HG03039 (cell line): ENCODE results near the gene PMM1.
"Not testable (repeated sequence)": the region's sequence is repeated elsewhere in the genome, so short reads cannot be mapped to it uniquely, and the experiment has no call there.

Experiments
- ATAC-seq: cut with Tn5 transposase; IDR thresholded peaks from one replicate; pipeline ENCODE4 v1.9.1; 2021; ENCODE audit warnings: mild to moderate bottlenecking, moderate library complexity; ENCODE audit not compliant: unreplicated experiment

Gene PMM1

DNA sequence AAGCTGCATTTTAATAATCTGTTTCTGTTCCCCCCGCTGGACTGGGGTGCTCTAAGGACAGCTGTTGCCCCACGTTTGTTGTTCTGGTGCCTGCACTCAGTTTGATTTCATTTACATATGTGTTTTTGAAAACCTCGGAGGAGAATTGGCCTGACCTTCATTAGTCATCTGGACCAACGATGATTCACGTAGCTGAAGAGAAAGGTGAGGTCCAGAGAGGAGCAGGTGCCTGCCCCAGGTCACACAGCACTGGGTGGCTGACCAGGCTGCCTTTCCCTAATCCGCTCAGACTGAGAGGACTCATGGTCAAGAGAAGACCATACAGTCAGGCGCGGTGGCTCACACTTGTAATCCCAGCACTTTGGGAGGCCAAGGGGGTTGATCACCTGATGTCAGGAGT, 25.1 kb downstream of the PMM1 start:
- no peak for ATAC-seq

DNA sequence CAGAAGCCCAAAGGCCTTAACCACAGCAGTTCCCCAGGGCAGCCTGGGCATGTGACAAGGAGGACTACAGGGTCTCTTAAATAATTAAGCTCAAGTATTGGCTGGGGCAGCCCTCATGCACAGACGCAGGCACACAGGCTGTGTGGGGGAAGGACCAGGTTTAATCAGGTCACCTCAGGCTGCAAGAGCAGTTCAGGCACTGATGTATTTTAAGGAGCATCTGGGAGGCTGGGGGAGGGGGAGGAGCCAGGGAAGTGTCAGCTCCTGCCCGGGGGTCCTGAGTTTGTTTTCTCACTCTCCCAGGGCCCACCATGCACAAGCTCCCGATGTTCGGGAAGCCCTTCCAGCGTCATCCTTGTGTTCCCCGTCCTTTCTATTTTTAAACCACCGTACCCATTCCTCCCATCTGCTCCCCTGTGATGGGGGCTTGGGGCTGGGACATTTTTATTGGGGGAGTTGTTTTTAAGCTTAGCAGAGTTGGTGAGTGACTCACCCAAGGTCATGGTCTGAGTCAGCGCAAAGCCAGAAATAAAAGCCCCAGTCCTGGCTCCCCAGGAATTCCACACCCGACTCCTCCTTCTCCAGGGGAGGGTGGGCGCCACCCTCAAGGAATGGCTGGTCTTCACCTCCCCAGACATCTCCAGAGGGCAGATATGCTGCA, 26.5 kb downstream of the PMM1 start:
- no peak for ATAC-seq

DNA sequence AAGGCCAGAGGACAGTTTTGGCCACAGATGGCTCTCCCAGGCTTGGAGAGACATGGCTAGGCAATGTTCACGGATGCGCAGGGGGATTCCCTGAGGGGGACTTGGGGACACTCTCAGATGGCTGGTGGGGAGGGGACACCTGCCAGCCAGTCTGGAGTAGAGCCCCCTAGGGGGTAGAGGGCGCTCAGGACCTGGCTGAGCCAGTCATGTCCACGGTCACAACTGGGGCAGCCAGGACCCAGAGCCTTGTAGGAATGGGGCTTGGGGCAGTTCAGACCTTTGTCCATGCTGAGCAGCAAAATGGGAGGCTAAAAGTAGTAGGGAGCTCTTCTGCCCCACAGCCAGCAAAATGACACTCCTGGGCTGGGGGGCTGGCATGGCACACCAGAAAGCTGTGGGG, 27.2 kb downstream of the PMM1 start:
- no peak for ATAC-seq

DNA sequence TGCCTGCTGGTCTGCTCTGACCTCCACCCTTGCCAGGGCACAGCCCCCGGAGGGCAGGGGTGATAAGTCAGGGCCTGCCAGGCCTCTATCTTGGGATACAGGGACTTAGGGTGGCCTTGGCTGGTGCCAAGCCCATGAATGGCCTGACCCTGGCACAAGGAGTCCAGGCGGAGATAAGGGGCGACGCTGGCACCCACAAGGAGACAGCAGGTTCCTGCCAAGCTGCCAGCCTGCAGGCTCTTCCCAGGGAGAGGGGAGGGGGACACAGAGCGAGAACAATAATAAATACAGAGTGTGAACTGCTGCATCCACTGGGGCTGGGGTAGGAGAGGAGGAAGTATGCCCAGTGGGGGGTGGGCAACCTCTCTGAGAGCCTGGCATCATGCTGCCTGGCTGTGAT, 27.9 kb downstream of the PMM1 start:
- no peak for ATAC-seq

DNA sequence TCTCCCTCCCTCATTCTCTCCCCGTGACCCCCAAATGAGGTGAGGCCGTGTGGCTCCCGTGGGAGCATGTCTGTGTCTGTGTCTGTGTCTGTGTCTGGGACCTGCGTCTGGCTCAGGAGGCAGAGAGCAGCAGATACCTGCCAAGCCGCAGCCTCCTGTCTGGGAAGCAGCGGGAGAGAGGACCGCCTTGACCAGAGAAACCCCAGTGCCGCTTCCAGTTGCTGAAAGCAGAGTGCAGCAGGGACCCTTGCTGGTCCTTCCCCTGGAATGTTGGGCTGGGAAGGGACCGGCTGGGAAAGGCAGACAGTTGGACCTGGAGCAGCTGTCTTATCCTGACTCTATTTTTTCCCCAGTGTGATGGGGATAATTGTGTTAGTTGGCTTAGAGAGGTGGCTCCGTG, 28.3 kb downstream of the PMM1 start:
- no peak for ATAC-seq

DNA sequence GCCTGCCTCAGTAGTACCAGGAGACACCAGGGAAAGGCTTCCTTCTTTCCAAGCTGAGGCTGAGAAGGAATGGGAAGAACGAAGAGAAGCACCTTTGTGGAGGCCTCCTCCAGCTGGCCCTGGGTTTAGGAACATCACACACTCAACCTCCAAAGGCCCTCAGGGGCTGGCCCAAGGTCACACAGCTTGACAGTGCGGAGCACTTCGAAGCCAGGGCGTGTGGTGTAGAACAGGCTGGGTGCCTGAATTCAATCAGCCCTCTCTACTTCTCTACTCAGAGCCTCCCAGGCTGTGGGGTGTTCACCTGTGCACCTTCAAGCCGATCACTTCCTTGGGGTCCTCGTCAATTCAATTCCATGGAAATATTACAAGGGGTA, 29.6 kb downstream of the PMM1 start:
- no peak for ATAC-seq

DNA sequence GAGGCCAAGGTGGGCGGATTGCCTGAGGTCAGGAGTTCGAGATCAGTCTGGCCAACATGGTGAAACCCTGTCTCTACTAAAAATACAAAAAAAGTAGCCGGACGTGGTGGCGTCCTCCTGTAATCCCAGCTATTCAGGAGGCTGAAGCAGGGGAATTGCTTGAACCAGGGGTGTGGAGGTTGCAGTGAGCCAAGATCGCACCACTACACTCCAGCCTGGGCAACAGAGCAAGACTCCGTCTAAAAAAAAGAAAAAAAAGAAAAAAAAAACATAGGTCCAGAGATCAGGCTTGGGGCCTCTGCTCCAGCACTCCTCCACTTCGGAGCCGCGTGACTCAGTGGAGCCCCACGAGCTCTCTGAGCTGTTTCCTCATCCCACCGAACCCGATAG, 31.4 kb downstream of the PMM1 start:
- not testable (repeated sequence) for ATAC-seq

DNA sequence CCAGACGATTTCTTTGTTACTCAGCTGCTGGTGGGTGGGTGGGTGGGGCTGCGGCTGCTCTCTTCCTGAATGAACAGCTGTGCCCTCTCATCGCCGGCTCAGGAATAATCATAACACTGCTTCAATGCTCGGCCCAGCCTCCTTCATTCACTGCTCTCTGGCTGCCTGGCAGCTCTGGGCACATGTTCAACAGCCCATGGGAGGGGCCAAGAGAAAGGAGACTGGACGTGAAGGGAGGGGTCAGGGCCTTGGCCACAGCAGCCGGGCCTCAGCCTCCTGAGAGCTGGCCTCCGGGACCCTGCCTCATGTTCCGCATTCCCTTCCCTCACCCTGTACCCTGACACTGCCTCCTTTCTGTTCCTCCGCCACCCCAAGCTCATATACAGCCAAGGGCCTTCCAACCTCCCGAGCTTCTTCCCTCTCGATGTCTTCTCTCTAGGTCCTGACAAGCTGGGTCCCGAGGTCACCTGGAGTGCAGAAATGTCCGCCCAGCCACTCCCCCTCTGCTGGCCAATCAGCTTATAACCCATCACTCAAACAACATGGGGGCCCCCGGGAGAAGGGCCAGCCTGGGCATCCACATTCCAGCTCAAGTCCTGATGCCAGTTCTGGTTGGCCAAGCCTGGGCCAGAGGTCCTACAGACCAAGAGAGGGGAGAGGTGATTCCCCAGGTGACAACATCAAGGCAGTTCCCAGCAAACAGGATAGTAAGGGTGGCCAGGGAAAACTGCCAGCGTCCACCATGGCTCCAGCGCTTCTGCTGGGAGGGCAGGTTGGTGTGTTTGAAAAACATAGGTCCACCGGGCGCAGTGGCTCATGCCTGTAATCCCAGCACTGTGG, 32.0 kb downstream of the PMM1 start:
- no peak for ATAC-seq

DNA sequence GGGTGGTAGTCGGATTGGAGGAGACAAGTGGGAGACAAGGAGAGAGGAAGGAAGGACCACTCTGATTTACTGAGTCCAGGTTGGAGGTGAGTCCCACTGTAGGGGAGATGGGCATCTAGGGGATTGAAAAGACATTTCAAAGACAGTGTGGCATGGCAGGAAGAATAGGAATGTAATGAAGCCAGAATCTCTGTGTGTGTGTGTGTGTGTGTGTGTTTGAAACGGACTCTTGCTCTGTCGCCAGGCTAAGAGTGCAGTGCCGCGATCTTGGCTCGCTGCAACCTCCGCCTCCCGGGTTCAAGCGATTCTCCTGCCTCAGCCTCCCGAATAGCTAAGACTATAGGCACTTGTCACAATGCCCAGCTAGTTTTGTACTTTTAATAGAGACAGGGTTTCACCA, 33.1 kb downstream of the PMM1 start:
- ATAC-seq: no peak

DNA sequence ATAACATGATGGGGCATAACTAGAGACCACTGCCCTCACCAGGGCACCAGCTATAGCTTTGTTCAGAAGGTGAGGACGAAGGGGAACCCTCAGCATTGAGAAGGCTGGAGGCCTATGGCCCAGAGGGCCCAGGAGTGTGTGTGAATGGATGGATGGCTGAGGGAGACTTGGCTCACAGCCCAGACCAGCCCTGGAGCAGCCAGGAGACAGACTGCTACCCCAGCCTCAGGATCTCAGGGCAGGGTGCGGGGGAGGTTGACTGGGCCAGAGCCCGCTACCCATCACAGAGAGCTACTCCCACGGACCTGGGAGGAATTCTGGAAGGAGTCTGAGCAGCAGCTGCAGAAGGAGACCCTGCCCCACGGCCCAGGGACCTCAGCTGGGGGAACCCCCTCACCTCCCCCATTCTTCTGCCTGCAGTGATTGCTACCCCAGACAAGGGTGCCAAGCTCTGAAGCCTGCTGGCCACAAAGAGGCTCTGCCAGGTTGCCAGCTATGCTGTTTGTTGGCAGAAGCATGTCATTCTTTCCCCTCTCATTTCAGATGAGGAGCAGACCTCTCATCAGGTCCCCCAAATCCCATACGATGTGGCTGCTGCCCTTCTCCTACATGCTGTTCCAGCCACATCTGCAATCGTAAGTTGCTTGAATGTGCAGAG, 34.2 kb downstream of the PMM1 start:
- no peak for ATAC-seq

DNA sequence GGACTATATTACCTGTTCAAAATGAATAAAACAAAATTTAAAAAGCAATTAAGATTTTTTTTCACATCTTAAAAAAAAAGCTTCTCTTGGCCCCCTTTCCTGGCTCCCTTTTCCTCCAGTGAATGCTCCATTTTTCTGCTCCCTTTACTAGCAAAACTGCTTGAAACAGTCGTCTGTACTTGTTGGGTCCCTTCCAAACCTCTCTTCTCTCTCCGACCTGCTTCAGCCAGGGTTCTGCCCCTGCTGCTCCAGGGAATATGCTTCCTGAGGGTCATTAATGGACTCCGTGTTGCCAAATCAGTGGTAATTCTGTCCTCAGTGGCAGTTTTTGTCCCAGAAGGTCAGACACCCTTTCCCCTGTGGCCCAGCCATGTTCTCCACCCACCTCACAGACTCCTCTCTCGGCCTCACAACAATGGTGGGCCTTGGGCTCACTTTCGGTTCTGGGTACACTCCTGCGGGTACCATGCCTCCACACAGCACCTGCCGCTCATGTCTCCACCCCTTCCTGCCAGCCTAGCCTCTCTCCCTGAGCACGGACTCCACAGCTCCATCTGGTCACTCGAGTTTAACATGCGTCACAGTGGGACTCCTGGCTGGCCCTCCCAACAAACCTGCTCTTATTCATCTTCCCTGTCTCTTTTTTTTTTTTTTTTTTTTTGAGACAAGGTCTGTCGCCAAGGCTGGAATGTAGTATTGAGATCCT, 37.6 kb downstream of the PMM1 start:
- no peak for ATAC-seq

DNA sequence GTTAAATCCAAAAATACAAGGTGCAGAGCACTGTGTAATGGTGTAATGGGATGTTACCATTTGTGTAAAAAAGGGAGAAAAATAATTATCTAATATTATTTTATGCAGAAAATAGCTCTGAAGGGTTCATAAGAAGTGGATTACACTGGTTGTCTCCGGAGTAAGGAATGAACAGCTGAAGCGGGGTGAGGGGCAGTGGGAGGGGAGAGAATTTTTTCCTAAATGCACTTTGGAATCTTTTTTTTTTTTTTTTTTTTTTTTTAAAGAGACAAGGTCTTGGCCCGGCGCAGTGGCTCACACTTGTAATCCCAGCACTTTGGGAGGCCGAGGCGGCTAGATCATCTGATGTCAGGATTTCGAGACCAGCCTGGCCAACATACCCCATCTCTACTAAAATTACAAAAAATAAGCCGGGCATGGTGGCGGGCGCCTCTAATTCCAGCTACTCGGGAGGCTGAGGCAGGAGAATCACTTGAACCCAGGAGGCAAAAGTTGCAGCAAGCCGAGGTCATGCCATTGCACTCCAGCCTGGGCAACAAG, 38.6 kb downstream of the PMM1 start:
- ATAC-seq: no peak

DNA sequence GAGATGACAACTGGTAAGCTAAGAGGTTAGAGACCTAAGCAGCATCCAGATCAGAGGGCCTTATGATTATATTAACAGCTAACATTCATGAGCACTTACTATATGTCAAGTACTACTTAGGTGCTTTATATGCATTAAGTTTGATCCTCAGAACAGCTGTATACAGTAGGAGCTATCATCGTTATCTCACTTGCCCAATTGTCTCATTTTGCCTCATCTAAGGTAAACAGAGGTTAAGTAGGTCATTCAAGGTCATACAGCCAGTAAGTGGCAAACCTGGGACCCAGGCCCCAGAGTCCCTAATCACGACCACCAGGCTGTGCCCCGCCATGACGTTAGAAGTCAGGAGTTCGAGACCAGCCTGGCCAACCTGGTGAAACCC, 40.8 kb downstream of the PMM1 start:
- no peak for ATAC-seq

DNA sequence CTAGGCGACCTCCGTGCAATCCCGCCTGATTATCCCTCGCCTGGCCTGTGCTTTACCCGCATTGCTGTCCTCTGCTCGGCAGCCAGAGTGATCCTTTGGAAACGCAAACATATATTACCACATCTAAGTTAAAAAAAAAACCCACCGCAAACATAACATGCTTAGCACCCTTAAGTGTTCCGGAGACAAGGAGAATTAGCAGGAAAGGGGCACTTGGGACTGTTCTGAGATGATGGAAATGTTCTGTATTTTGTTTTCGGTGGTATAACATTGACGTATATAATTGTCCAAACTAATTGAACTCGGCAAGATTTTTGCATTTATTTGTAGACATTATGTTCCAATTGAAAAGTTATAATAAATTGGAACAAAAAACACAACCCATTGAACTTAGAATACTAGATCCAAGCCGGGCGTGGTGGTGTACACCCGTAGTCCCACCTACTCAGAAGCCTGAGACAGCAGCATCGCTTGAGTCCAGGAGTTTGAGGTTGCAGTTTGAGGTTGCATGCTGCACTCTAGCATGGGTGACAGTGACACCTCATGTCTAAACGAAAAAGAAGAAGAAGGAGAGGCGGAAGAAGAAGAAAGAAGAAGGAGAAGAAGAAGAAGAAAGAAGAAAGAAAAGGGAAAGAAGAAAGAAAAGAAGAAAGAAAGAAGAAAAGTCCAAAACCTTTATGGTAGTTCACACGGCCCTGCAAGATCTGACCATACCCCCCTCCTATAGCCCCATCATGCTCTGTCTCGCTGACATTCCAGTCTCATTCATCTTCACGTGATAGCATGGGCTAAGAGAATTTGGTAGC, 44.8 kb downstream of the PMM1 start:
- ATAC-seq: no peak

DNA sequence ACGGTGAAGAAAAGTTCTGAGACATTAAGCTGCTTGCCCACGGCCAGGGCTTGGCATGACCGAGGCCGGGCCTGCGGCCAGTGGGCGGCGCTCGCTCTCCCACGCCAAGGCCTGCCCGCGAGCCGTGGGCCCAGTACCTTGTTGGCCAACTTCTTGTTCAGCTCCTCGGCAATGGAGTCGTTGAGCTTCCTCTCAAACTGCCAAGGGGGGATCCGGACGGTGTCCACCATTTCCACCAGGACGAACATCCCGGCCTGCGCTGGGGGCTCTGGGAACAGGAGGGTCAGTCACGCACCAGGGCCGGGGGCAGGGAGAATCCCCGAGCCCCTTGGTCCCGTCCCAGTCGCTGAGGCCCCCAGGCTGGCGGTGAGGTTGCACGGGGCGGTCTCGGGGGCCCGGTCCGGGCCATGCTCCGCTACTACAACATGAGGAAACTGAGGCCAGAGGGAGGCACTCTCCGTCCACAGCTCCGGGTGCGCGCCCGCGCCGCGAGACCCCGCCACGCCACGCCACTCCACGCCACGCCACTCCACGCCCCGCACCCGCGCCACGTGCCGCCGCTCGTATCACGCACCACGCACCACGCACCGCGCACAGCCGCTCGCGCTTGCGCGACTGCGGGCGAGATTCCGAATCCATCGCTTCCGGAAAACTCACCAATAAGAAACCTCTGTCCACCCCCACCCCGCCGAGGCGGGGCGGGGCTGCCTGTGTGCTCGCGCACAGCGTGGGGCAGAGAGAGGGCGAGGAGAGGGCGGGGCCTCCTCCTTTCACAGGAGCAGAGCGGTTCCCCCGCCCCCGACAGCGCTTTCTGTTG, 45.6 kb downstream of the PMM1 start, which contains the start of gene POLR3H:
TSS of gene POLR3H (minus strand) at position 617 of the 817 bp plus-strand sequence. CDS start at position 248, 369 bp downstream.
- ATAC-seq: peak; percentile 80

DNA sequence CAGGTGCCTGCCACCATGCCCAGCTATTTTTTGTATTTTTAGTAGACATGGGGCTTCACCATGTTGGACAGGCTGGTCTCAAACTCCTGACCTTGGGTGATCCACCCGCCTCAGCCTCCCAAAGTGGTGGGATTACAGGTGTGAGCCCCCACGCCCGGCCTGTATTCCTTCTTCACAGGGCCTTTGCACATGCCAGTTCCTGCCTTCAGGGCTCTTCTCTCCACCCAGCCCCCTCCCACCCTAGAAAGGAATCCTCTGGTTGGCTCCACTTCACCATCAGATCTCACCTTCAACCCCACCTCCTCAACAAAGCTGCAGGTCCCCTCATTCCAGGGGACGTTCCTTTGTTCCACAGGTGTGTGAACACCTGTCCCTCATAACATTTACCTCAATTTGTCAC, 47.4 kb downstream of the PMM1 start:
- ATAC-seq: no peak

DNA sequence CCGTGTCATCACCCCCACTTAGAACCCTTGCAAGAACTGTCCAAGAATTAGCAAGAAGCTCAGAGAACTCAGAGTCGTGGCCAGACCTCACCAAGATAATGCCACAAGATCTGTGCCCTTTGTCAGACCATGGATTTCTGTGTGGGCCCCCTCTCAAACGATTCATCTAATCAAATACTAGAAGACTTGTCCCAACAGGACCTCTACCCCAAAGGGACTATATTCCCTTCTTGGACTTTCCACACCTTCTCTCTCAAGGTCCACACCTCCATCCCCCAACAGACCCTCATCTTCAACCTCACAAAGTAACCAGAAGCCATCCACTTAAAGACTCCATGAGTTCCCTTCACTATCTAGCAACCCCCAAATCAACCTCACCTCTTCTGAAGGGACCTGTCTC, 48.2 kb downstream of the PMM1 start:
- no peak for ATAC-seq

DNA sequence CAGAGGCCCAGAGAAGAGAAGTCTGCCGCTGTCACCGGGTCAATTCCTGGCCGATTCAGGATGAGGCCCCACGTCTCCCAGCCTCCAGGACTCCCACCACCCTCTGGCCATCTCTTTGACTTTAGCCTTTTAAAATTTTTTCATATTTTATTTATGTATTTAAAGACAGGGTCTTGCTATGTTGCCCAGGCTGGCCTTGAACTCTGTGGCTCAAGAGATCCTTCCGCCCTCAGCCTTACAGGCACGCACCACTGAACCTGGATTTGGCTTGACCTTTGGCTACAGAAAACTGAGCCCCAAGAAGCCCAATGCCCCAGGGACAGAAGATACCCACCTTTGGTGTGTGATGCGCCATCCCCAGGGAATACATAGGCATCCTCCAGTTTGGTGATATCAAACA, 49.3 kb downstream of the PMM1 start:
- ATAC-seq: no peak

DNA sequence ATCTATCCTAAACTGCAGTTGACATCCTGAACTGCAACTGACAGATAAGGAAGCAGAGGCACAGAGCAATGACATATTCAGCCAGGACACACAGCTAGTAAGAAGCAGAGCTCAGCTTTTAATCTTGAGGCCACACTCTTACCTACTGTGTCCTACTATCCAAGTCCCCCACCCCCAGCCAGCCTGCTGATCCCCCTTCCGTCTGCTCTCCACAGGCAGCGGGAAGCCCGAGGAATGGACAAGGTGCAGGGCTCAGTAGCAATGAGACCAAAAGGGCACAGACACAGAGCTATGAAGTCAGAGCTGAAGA, 49.7 kb downstream of the PMM1 start:
- no peak for ATAC-seq
